Body of pancreas (tissue), 4 donors: ENCODE measurements around the gene AGAP1.

Experiments
- CTCF ChIP-seq, 7 experiments: fragments of 450-650 bp in 4 of 7; fragments of 200-600 bp in 3 of 7; sonication (generic) in 3 of 7; IDR thresholded peaks; one replicate each; pipeline ENCODE4 v1.5.1; 2016 to 2019; ENCODE audit warnings: antibody characterized with exemption in 7 of 7
- POLR2A ChIP-seq, 3 donors: fragments of 450-650 bp; IDR thresholded peaks; one replicate each; pipeline ENCODE4 v1.6.1; 2016; ENCODE audit warnings: antibody characterized with exemption in 3 of 3, mild to moderate bottlenecking in 2 of 3

- no peak for TF ChIP-seq CTCF (IDR thresholded peaks at IDR 0.05)
- TF ChIP-seq POLR2A (IDR thresholded peaks at IDR 0.05), result no peak
Measured at GRCh38 chr2:236171680-236172254, 677.9 kb downstream of the AGAP1 start.
